Amniotic stem cell (primary cell): ENCODE data around the gene SIPA1L3.
"Not testable (repeated sequence)": the region's sequence is repeated elsewhere in the genome, so short reads cannot be mapped to it uniquely, and the experiment has no call there.

Experiments
- DNase-seq: peaks from one replicate; lab custom pipeline; 2025; lab: John Stamatoyannopoulos, UW

Gene SIPA1L3

GRCh38 chr19:37920591-37921450 is 13.8 kb downstream of the SIPA1L3 start:
- no peak for DNase-seq

- not testable (repeated sequence) for DNase-seq
Observed at GRCh38 chr19:37924573-37924972, 17.6 kb downstream of the SIPA1L3 start.

GRCh38 chr19:37925212-37925611 is 18.2 kb downstream of the SIPA1L3 start:
- DNase-seq: no peak

- no peak for DNase-seq
Observed at GRCh38 chr19:37926255-37926654, 19.2 kb downstream of the SIPA1L3 start.

- DNase-seq: no peak
Observed at GRCh38 chr19:37926711-37927110, 19.7 kb downstream of the SIPA1L3 start.

GRCh38 chr19:37928527-37929286 is 21.7 kb downstream of the SIPA1L3 start:
- no peak for DNase-seq

- DNase-seq: no peak
Observed at GRCh38 chr19:37929355-37929923, 22.4 kb downstream of the SIPA1L3 start.

- DNase-seq: no peak
Observed at GRCh38 chr19:37930416-37930815, 23.4 kb downstream of the SIPA1L3 start.

GRCh38 chr19:37931881-37932655 is 25.1 kb downstream of the SIPA1L3 start:
- DNase-seq: peak; percentile 1

- peak; percentile 30 for DNase-seq
Observed at GRCh38 chr19:37932985-37933936, 26.3 kb downstream of the SIPA1L3 start.

GRCh38 chr19:37933937-37934358 is 26.9 kb downstream of the SIPA1L3 start:
- DNase-seq: no peak

- DNase-seq: no peak
Observed at GRCh38 chr19:37935341-37935740, 28.3 kb downstream of the SIPA1L3 start.

GRCh38 chr19:37936166-37936565 is 29.2 kb downstream of the SIPA1L3 start:
- no peak for DNase-seq

GRCh38 chr19:37936886-37937285 is 29.9 kb downstream of the SIPA1L3 start:
- no peak for DNase-seq

- no peak for DNase-seq
Observed at GRCh38 chr19:37938353-37938752, 31.3 kb downstream of the SIPA1L3 start.

GRCh38 chr19:37941782-37942515 is 34.9 kb downstream of the SIPA1L3 start:
- DNase-seq: no peak

- DNase-seq: no peak
Observed at GRCh38 chr19:37942516-37942902, 35.5 kb downstream of the SIPA1L3 start.

GRCh38 chr19:37943480-37943879 is 36.5 kb downstream of the SIPA1L3 start:
- no peak for DNase-seq

GRCh38 chr19:37946132-37946531 is 39.1 kb downstream of the SIPA1L3 start:
- DNase-seq: no peak

- DNase-seq: no peak
Observed at GRCh38 chr19:37947778-37948177, 40.8 kb downstream of the SIPA1L3 start.
